ENCODE measurements around the gene RPL10A.

Gene RPL10A

GRCh38 chr6:35448191-35448590 lies 20.0 kb upstream of the RPL10A start:
- no peak for DNase-seq (ENCODE audit: low spot score)

- peak; percentile 87 for DNase-seq (ENCODE audit: low spot score)
Measured at GRCh38 chr6:35449287-35449881, 18.8 kb upstream of the RPL10A start.

- no peak for DNase-seq (ENCODE audit: low spot score)
Measured at GRCh38 chr6:35451354-35452182, 16.6 kb upstream of the RPL10A start.

- peak; percentile 91 for DNase-seq (ENCODE audit: low spot score)
Measured at GRCh38 chr6:35452183-35453090, 15.8 kb upstream of the RPL10A start, which contains the start of gene FANCE. Gene FANCE (plus strand): TSS chr6:35452338. CDS start chr6:35452546, 208 bp downstream.

- DNase-seq (ENCODE audit: low spot score), result no peak
Measured at GRCh38 chr6:35453236-35453635, 15.0 kb upstream of the RPL10A start.

- DNase-seq (ENCODE audit: low spot score), result no peak
Measured at GRCh38 chr6:35454391-35455110, 13.7 kb upstream of the RPL10A start.

GRCh38 chr6:35457907-35458306 lies 10.3 kb upstream of the RPL10A start:
- DNase-seq (ENCODE audit: low spot score), result no peak

- no peak for DNase-seq (ENCODE audit: low spot score)
Measured at GRCh38 chr6:35461270-35461669, 6.9 kb upstream of the RPL10A start.

- DNase-seq (ENCODE audit: low spot score), result no peak
Measured at GRCh38 chr6:35463292-35463691, 4.9 kb upstream of the RPL10A start.

- DNase-seq (ENCODE audit: low spot score), result no peak
Measured at GRCh38 chr6:35465646-35466045, 2.6 kb upstream of the RPL10A start.

GRCh38 chr6:35468980-35469750 lies 964 bp downstream of the RPL10A start:
- DNase-seq (ENCODE audit: low spot score), result no peak

GRCh38 chr6:35469751-35470662 lies 1.8 kb downstream of the RPL10A start:
- DNase-seq (ENCODE audit: low spot score), result no peak

- no peak for DNase-seq (ENCODE audit: low spot score)
Measured at GRCh38 chr6:35470663-35471120, 2.5 kb downstream of the RPL10A start.

- DNase-seq (ENCODE audit: low spot score), result no peak
Measured at GRCh38 chr6:35471836-35472345, 3.7 kb downstream of the RPL10A start.

- DNase-seq (ENCODE audit: low spot score), result no peak
Measured at GRCh38 chr6:35473075-35473849, 5.1 kb downstream of the RPL10A start.

GRCh38 chr6:35473850-35474130 lies 5.6 kb downstream of the RPL10A start:
- no peak for DNase-seq (ENCODE audit: low spot score)

GRCh38 chr6:35474131-35474941 lies 6.1 kb downstream of the RPL10A start:
- no peak for DNase-seq (ENCODE audit: low spot score)

GRCh38 chr6:35474942-35475570 lies 6.9 kb downstream of the RPL10A start:
- DNase-seq (ENCODE audit: low spot score), result no peak

Data from germinal center (tissue), 1 donor.